PC-9 (cell line): Measurements from ENCODE around the gene NDE1. TPM values are rescaled to one million over a fixed set of nuclear protein-coding genes. Genes with fewer than 3 reads are reported as not detected.

Experiments
- BruUV-seq: library from RNA; stranded (reverse); fragments of 400-500 nt; replicated peaks from 2 replicates; lab custom pipeline; 2021; lab: Mats Ljungman, UMichigan
- CTCF ChIA-PET: fragments of 300-600 bp; sonication (Branson Sonifier 250); formaldehyde crosslinking; loops from one replicate; lab custom pipeline; 2022; ENCODE audit warnings: antibody characterized with exemption; lab: Charles Lee
- POLR2A ChIA-PET: fragments of 300-600 bp; sonication (Branson Sonifier 250); formaldehyde crosslinking; loops from one replicate; lab custom pipeline; 2022; ENCODE audit warnings: antibody characterized with exemption; ENCODE audit not compliant: unreplicated experiment; lab: Charles Lee
- DNase-seq, 2 experiments: peaks; one replicate each; pipeline versions ENCODE4 v3.0.0 to v3.0.0-alpha.2; 2015 to 2022; ENCODE audit warnings: mixed read lengths in 1 of 2
- H2AFZ ChIP-seq: fragments of 200-600 bp; sonication (generic); 2 replicates; pipeline ENCODE4 v1.8.1; 2017; ENCODE audit warnings: antibody characterized with exemption
- H3F3A ChIP-seq: fragments of 200-600 bp; sonication (generic); 2 replicates; pipeline ENCODE4 v1.8.1; 2017; ENCODE audit warnings: antibody characterized with exemption, mild to moderate bottlenecking, low read depth; ENCODE audit not compliant: insufficient read depth
- H3K27ac ChIP-seq: fragments of 200-600 bp; sonication (generic); 2 replicates; pipeline ENCODE4 v1.6.1; 2016; ENCODE audit warnings: mixed run types
- H3K27me3 ChIP-seq: fragments of 200-600 bp; sonication (generic); 2 replicates; pipeline ENCODE4 v1.6.1; 2016; ENCODE audit warnings: low read depth, mixed run types; ENCODE audit not compliant: insufficient read depth
- H3K36me3 ChIP-seq: fragments of 200-600 bp; sonication (generic); 2 replicates; pipeline ENCODE4 v1.6.1; 2016; ENCODE audit warnings: low read depth, mixed run types
- H3K4me1 ChIP-seq: fragments of 200-600 bp; sonication (generic); replicated peaks from 2 replicates; pipeline ENCODE4 v1.6.1; 2016; ENCODE audit warnings: mixed run types; ENCODE audit not compliant: insufficient read depth
- H3K4me2 ChIP-seq: fragments of 200-600 bp; sonication (generic); 2 replicates; pipeline ENCODE4 v1.6.1; 2017; ENCODE audit warnings: mixed run types
- H3K4me3 ChIP-seq: fragments of 200-600 bp; sonication (generic); 2 replicates; pipeline ENCODE4 v1.6.1; 2016; ENCODE audit warnings: mixed run types
- H3K79me2 ChIP-seq: fragments of 200-600 bp; sonication (generic); 2 replicates; pipeline ENCODE4 v1.6.1; 2017; ENCODE audit warnings: low read depth, mixed run types
- H3K9me2 ChIP-seq: fragments of 200-600 bp; sonication (generic); 2 replicates; pipeline ENCODE4 v1.8.1; 2017; ENCODE audit warnings: mild to moderate bottlenecking; ENCODE audit not compliant: insufficient read depth
- H3K9me3 ChIP-seq: fragments of 200-600 bp; sonication (generic); 2 replicates; pipeline ENCODE4 v1.8.1; 2016; ENCODE audit warnings: low read depth; ENCODE audit not compliant: insufficient read depth
- H4K20me1 ChIP-seq: fragments of 200-600 bp; sonication (generic); 2 replicates; pipeline ENCODE4 v1.8.1; 2017; ENCODE audit not compliant: insufficient read depth
- EZH2 ChIP-seq: fragments of 200-600 bp; sonication (generic); IDR thresholded peaks from 2 replicates; pipeline ENCODE4 v1.8.0; 2017; ENCODE audit warnings: antibody characterized with exemption, low read depth
- intact Hi-C: fragments of 100-400 bp; cut with micrococcal nuclease; formaldehyde crosslinking; loops from one replicate; pipeline ENCODE4 v1.10.0; 2022; ENCODE audit not compliant: unreplicated experiment
- total RNA-seq: library from RNA; stranded (reverse); gene quantifications from 2 replicates; pipeline ENCODE4 v1.2.3, GENCODE V29; 2021
- TF ChIP-seq, protein P1 (sequence below): fragments of 200-600 bp; sonication (generic); conservative IDR thresholded peaks from 2 replicates; pipeline ENCODE4 v1.6.1; 2017; ENCODE audit warnings: mixed run types, antibody characterized with exemption, mild to moderate bottlenecking, moderate library complexity

NDE1 gene
- total RNA-seq, 1 experiment from 2014 or later: 119 TPM

DNA sequence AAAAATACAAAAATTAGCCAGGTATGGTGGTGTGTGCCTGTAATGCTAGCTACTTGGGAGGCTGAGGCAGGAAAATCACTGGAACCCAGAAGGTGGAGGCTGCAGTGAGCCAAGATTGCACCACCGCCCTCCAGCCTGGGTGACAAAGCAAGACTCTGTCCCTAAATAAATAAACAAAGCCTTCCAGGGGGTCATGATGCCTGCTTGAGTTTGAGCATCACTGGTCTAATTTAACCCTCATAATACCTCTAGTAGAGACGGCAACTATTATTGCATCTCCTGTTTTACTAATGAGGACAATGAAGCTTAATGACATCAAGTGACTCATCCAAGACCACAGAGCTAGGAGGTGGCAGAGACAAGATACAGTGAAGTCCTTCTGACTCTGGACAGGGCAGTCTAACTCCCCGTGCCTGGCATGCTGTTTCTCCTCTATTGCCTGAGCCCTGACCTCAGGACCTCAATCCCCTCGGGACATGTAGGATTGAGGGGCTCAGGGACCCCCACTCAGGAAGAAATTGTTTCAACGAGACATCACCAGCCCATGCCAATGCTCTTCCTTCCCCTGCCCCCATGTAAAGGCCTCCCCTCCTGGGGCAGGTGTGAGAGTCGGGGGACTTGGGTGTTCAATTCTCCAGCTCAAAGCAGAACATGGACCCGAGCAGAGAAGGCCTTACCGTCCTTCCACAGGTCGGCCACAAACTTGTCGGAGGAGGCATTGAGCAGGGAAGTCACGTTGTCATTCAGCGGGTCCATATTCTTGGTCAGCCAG lies 102.9 kb downstream of the NDE1 start:
- intact Hi-C loops: no loop called here
- no TSS peak for BruUV-seq
- TF ChIP-seq, protein P1, sequence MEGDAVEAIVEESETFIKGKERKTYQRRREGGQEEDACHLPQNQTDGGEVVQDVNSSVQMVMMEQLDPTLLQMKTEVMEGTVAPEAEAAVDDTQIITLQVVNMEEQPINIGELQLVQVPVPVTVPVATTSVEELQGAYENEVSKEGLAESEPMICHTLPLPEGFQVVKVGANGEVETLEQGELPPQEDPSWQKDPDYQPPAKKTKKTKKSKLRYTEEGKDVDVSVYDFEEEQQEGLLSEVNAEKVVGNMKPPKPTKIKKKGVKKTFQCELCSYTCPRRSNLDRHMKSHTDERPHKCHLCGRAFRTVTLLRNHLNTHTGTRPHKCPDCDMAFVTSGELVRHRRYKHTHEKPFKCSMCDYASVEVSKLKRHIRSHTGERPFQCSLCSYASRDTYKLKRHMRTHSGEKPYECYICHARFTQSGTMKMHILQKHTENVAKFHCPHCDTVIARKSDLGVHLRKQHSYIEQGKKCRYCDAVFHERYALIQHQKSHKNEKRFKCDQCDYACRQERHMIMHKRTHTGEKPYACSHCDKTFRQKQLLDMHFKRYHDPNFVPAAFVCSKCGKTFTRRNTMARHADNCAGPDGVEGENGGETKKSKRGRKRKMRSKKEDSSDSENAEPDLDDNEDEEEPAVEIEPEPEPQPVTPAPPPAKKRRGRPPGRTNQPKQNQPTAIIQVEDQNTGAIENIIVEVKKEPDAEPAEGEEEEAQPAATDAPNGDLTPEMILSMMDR: no peak
- TF ChIP-seq EZH2: no peak
- H3K4me3 ChIP-seq: no peak overlapping the region
- H4K20me1 ChIP-seq: no peaks in the 10 kb centered on the region
- no peaks in the 10 kb centered on the region; the same call in 1 of the 2 replicates for H3K27me3 ChIP-seq
- no peak overlapping the region for H3K4me2 ChIP-seq
- no peaks in the 10 kb centered on the region for H3K4me1 ChIP-seq
- no peak overlapping the region for H2AFZ ChIP-seq
- H3K79me2 ChIP-seq: no peaks in the 10 kb centered on the region
- no peaks in the 10 kb centered on the region for H3K9me3 ChIP-seq
- ChIA-PET POLR2A (no interaction called here), CTCF (no interaction called here)
- no peak overlapping the region for H3K27ac ChIP-seq
- no peaks in the 10 kb centered on the region for H3K9me2 ChIP-seq
- no peak for DNase-seq
- H3K36me3 ChIP-seq: no peaks in the 10 kb centered on the region
- peaks cover 4% of the 10 kb centered on the region; the same call in 1 of the 2 replicates for H3F3A ChIP-seq

DNA sequence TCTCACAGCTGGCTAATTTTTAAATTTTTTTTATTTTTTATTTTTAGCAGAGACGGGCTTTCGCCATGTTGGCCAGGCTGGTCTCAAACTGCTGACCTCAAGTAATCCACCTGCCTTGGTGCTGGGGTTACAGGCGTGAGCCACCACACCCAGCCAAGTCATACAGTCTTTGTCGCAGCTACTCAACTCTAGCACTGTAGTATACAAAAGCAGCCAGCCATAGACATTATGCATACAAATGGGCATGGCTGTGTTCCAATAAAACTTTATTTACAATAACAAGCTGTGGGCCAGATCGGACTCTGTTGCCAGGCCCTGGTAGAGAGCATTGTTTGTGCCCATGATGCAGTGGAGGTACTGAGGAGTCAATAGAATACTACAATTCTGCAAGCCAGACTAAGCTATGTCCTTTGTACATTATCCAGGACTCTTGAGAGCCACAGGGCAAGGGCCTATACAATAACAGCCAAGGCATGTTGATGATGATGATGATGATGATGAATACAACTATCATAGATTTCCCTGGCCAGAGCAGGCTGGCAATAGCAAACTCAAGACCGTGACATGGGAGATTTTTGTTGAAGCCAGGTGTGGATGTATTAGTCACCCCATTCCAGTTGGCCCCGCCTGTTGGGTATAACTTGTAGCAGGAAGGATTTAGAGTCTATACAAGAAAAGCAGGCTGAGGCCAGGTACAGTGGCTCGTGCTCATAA lies 104.9 kb downstream of the NDE1 start:
- ChIA-PET POLR2A (interaction anchor here (0.6 kb wide), 1 partner anchor 47 kb away, joined by 3 read pairs; no protein-coding TSS in a partner anchor), CTCF (interaction anchor here (0.6 kb wide), 3 partner anchors 135 to 664 kb away, joined by 3 to 5 read pairs (median 3); no protein-coding TSS in a partner anchor)
- Histone ChIP-seq H3F3A (peaks cover 4% of the 10 kb centered on the region; the same call in 1 of the 2 replicates), H2AFZ (no peak overlapping the region), H3K4me1 (no peaks in the 10 kb centered on the region), H3K27me3 (no peaks in the 10 kb centered on the region; the same call in 1 of the 2 replicates), H3K9me3 (no peaks in the 10 kb centered on the region), H3K79me2 (no peaks in the 10 kb centered on the region), H3K4me2 (no peak overlapping the region), H3K27ac (no peak overlapping the region), H3K4me3 (no peak overlapping the region), H3K9me2 (no peaks in the 10 kb centered on the region), H4K20me1 (no peaks in the 10 kb centered on the region), H3K36me3 (no peaks in the 10 kb centered on the region)
- BruUV-seq: no TSS peak
- DNase-seq: no peak
- intact Hi-C loops: no loop called here
- TF ChIP-seq, protein P1: no peak
- no peak for TF ChIP-seq EZH2

DNA sequence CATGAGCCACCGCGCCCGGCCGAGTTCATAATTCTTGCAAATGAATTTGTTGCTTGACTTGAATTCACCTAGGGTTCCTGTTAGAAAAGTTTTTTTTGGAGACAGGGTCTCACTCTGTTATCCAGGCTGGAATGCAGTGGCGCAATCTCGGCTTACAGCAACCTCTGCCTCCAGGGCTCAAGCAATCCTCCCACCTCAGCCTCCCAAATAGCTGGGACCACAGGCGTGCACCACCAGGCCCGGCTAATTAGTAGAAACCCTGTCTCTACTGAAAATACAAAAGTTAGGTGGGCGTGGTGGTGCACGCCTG lies 107.0 kb downstream of the NDE1 start:
- Histone ChIP-seq H3K27me3 (no peaks in the 10 kb centered on the region; the same call in 1 of the 2 replicates), H4K20me1 (no peaks in the 10 kb centered on the region), H3K27ac (no peak overlapping the region), H2AFZ (no peak overlapping the region), H3K9me3 (no peaks in the 10 kb centered on the region), H3K4me2 (peak overlapping the region; percentile 47; the same call in 1 of the 2 replicates), H3F3A (peaks cover 4% of the 10 kb centered on the region; the same call in 1 of the 2 replicates), H3K36me3 (no peaks in the 10 kb centered on the region), H3K4me3 (no peak overlapping the region), H3K4me1 (no peaks in the 10 kb centered on the region), H3K9me2 (no peaks in the 10 kb centered on the region), H3K79me2 (no peaks in the 10 kb centered on the region)
- POLR2A ChIA-PET: interaction anchor here (0.6 kb wide), 1 partner anchor 430 kb away, joined by 8 read pairs; no protein-coding TSS in a partner anchor
- CTCF ChIA-PET: interaction anchor here (0.6 to 0.9 kb wide), 8 partner anchors 18 to 374 kb away, joined by 3 to 11 read pairs (median 6); no protein-coding TSS in a partner anchor
- no peak for DNase-seq
- no TSS peak for BruUV-seq
- no peak for TF ChIP-seq EZH2
- TF ChIP-seq, protein P1: no peak
- intact Hi-C loops: no loop called here
